Stimulated activated CD4-positive, alpha-beta T cell treated with anti-CD3 and anti-CD28 coated beads, Interleukin-4, amount 100 ng/mL, for 24 hours (primary cell): ENCODE results near the gene NKAIN1.
"Not testable (repeated sequence)": the region's sequence is repeated elsewhere in the genome, so short reads cannot be mapped to it uniquely, and the experiment has no call there.

Experiments
- DNase-seq: peaks from one replicate; pipeline ENCODE4 v3.0.0-alpha.2; 2020

The NKAIN1 gene

DNA sequence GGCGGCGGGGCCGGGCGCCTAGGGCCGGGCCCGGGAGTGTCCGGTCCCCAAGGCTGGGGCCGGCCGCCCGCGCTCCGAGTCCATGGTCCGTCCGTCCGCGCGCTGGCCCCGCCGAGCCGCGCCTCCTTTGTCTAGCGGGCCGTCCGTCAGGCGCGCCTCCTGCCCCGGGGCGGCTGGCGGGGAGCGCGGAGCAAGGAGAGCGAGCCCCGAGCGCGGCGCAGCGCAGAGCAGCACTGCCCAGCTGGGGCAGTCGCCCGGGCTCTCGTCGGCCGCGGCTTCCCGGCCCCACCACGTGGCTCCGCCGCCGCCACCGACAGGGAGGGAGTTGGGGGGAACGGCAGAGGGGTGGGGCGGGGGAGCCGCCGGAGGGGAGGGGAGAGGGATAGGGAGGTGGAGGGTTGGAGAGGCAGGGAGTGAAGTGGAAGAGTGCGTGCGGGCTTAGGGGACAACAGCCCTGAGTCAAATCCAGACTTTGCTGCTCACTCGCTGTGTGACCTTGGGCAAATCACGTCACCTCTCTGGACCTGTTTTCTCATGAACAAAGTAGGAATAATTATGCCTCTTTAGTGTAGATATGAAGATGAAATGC lies at the start of gene NKAIN1:
Gene NKAIN1, minus strand, starts transcription at position 235 of the 589 bp plus-strand sequence. CDS start 340 bp downstream, outside the sequence.
- DNase-seq: no peak

DNA sequence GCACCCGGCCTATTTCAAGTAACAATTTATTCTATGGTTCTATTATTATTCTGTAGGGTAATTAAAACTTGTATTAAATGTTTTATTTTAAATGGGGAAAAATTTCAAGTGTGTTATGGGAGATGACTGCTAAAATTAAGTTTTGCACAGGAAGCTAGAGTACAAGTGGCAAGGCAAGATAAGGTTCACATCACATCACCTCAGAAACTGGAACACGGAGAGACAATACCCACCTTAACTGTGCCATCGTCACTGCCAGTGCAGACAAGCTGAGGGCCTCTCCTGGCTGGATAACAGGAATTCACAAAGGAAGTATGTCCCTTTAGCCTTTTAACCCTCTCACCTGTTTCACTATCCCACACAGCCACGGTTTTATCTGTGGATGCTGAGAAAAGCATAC lies 49.3 kb upstream of the NKAIN1 start:
- DNase-seq: no peak

- not testable (repeated sequence) for DNase-seq
These were observed 48.1 kb upstream of the NKAIN1 start for GRCh38 chr1:31287791-31288190.

DNA sequence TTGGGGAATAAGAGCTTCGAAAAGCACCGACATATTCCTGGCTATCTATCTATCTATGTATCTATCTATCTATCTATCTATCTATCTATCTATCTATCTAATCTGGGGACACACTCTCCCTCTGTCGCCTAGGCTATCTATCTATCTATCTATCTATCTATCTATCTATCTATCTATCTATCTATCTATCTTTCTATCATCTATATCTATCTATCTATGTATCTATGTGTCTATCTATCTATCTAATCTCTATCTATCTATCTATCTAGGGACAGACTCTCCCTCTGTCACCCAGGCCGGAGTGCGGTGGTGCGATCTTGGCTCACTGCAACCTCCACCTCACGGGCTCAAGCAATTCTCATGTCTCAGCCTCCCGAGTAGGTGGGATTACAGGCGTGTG lies 42.7 kb upstream of the NKAIN1 start:
- not testable (repeated sequence) for DNase-seq

- no peak for DNase-seq
These were observed 33.9 kb upstream of the NKAIN1 start for GRCh38 chr1:31273619-31274018.

- DNase-seq: no peak
These were observed 32.7 kb upstream of the NKAIN1 start for GRCh38 chr1:31272369-31272768.

GRCh38 chr1:31266547-31266946 lies 26.9 kb upstream of the NKAIN1 start:
- no peak for DNase-seq

- no peak for DNase-seq
These were observed 25.2 kb upstream of the NKAIN1 start for GRCh38 chr1:31264790-31265386.

DNA sequence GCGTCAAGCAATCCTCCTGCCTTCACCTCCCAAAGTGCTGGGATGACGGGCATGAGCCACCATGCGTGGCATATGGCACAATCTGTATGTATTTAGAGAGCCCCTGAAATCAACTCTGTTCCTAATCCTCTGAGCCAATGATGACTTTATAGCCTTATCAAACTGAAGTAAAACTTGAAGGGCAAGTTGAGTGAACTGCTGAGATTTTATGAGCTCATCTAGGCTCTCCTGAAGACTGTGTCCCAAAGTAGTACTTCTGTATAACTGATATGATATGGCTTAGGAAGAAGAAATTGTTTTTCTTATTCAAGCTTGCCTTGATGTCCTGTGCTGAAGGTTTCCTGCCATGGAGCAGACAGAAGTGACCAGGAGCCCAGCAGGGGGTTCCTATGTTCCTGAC lies 23.7 kb upstream of the NKAIN1 start:
- DNase-seq: no peak

DNA sequence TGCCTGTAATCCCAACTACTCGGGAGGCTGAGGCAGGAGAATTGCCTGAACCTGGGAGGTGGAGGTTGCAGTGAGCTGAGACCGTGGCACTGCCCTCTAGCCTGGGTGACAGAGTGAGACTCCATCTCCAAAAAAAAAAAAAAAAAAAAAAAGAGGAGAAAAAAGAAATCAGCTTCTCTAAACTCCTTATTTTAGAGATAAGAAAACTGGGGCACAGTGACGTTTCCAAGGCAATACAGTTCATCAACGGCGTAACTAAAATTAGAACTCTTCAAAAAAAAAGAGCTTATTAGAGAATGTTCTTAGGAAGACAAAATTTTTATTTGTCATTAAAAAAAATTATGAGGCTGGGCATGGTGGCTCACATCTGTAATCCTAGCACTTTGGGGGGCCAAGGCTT lies 22.7 kb upstream of the NKAIN1 start:
- not testable (repeated sequence) for DNase-seq

GRCh38 chr1:31261916-31262315 lies 22.2 kb upstream of the NKAIN1 start:
- no peak for DNase-seq

GRCh38 chr1:31259746-31260145 lies 20.1 kb upstream of the NKAIN1 start:
- DNase-seq: no peak

GRCh38 chr1:31258581-31258980 lies 18.9 kb upstream of the NKAIN1 start:
- DNase-seq: no peak

DNA sequence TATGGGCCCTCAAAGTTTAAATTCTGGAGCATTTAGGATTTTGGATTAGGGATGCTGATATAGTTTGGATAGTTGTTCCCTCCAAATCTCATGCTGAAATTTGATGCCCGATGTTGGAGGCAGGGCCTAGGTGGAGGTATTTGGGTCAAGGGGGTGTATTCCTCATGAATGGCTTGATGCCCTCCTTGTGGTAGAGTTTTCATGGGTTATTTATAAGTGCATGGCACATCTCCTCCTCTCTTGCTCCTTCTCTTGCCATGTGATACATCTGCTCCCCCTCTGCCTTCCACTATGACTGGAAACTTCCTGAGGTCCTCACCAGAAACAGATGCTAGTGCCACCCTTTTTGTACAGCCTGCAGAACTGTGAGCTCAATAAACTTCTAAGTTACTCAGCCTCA lies 17.5 kb upstream of the NKAIN1 start:
- no peak for DNase-seq

DNA sequence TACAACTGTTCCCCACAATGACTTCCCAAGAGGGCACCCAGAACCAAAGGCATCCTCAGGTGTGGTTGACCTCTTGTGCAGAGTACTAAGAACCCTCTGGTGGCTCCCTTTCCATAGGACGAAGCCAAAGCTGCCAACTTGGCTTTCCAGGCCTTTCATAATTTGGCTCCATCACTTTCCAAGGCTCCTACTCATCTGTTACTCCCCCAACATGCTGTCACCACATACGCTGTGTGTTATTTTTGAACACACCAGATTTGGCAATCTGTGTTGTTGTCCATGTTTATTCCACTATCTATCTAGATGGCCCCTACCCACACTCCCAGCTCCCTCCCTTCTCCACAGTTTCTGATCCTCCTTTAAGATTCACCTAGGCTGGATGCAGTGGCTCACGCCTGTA lies 10.2 kb upstream of the NKAIN1 start:
- DNase-seq: no peak

- no peak for DNase-seq
These were observed 8.6 kb upstream of the NKAIN1 start for GRCh38 chr1:31248276-31248675.

DNA sequence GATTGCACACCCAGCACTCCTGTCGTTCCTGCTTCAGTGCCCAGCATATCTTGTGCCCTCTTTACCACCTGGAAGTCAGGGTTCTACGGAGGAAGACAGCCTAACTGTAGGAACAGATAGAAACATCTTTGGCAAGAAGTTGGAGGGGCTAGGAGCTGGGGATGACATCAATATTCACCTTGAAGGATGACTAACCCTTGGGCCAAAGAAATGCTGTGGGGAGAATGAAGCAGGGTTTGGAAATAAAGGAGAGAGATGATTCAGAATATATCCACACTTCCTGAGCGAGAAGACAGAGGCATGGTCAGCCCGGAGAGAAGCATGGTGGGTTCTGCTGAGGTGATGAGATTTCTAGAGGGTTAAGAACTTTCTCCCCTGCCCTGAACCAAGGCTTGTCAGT lies 4.6 kb upstream of the NKAIN1 start:
- no peak for DNase-seq

- DNase-seq: no peak
These were observed 4.0 kb upstream of the NKAIN1 start for GRCh38 chr1:31243501-31244286.

GRCh38 chr1:31241321-31241720 lies 1.6 kb upstream of the NKAIN1 start:
- DNase-seq: no peak

GRCh38 chr1:31238986-31239613 lies 587 bp downstream of the NKAIN1 start:
- DNase-seq: no peak

GRCh38 chr1:31238612-31238985 lies 1.1 kb downstream of the NKAIN1 start:
- no peak for DNase-seq

DNA sequence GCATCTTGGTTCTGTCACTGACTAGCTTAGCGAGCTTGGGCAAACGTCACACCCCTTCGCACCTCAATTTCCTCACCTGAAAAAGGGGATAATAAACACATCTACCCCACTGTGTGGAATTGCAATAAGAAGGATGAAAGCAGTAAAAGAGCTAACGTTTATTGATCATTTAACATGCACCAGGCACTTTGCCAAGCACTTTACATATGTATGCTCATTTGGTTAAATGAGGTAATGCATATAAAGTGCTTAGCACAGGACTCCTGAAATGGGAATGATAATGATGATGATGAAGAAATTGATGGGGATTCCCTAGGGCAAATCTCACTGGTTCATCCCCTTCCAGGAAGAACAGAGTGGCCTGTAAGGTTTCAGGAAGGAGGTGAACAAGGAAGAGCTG lies 4.8 kb downstream of the NKAIN1 start:
- no peak for DNase-seq

GRCh38 chr1:31234123-31234708 lies 5.5 kb downstream of the NKAIN1 start:
- no peak for DNase-seq

DNA sequence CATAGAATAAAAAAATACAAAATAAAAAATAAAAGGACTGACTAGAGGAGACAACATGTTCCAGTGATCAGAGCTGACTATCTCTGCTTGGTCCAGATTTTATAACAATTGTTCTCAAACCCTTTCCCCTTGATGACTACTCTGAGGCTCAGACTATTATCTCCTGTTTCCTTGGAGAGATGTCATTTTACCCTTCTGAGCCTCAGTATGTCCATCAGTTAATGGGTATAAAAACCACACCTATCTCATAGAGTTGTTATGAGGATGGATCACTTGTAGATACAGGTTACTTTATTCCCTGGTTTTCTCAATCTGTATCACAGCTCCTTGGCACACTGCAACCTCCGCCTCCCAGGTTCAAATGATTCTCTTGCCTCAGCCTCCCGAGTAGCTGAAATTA lies 7.0 kb downstream of the NKAIN1 start:
- DNase-seq: no peak
